Thoracic aorta (tissue), 2 donors: Measurements from ENCODE around the gene M1AP. TPM values are rescaled to one million over a fixed set of nuclear protein-coding genes. Genes with fewer than 3 reads are reported as not detected.

Experiments used
- ATAC-seq: fragments of 150-250 bp; one replicate; pipeline ENCODE4 v1.8.0; 2017; ENCODE audit warnings: low read depth; ENCODE audit not compliant: insufficient number of reproducible peaks, low FRiP score
- DNase-seq: peaks from one replicate; pipeline ENCODE4 v3.0.0-alpha.2; 2020; ENCODE audit warnings: low spot score
- H3K27ac ChIP-seq, 2 donors: fragments of 200-600 bp; sonication (generic); 1 replicate in 1 of 2; 2 replicates in 1 of 2; pipeline ENCODE4 v1.5.1; 2016; ENCODE audit warnings: mild to moderate bottlenecking in 2 of 2, moderate library complexity in 2 of 2
- H3K27me3 ChIP-seq: fragments of 200-600 bp; sonication (generic); replicated peaks from 2 replicates; pipeline ENCODE4 v1.6.0; 2016; ENCODE audit warnings: mild to moderate bottlenecking; ENCODE audit not compliant: insufficient read depth
- H3K36me3 ChIP-seq: fragments of 200-600 bp; sonication (generic); one replicate; pipeline ENCODE4 v1.5.1; 2016
- H3K4me1 ChIP-seq, 2 donors: fragments of 200-600 bp; sonication (generic); 1 replicate in 1 of 2; 2 replicates in 1 of 2; pipeline versions ENCODE4 v1.5.1 to v1.6.0; 2016; ENCODE audit warnings: low read depth in 2 of 2, mild to moderate bottlenecking in 1 of 2; ENCODE audit not compliant: control insufficient read depth in 1 of 2
- H3K4me3 ChIP-seq: fragments of 200-600 bp; sonication (generic); 2 replicates; pipeline ENCODE4 v1.5.1; 2016; ENCODE audit warnings: mild to moderate bottlenecking
- H3K9me3 ChIP-seq: fragments of 200-600 bp; sonication (generic); 2 replicates; pipeline ENCODE4 v1.5.1; 2016
- CTCF ChIP-seq: fragments of 200-600 bp; sonication (generic); IDR thresholded peaks from one replicate; pipeline ENCODE4 v1.5.1; 2019; ENCODE audit warnings: antibody characterized with exemption
- total RNA-seq, 2 donors: library from RNA; depleted of rRNA; stranded (reverse); fragments of >200 nt; gene quantifications; one replicate each; pipeline versions ENCODE4 v1.1.0 to v1.2.3, GENCODE V29; 2016

M1AP gene
- total RNA-seq, 2 donors from 2014 or later, result 4.5 TPM; not detected in 1

- no peak for ATAC-seq
- Histone ChIP-seq H3K9me3 (no peaks in the 10 kb centered on the region), H3K36me3 (no peaks in the 10 kb centered on the region), H3K27me3 (no peaks in the 10 kb centered on the region), H3K4me1 (no peaks in the 10 kb centered on the region), H3K27ac (no peak overlapping the region), H3K4me3 (no peak overlapping the region)
- no peak for DNase-seq
- TF ChIP-seq CTCF, result no peak
Observed at GRCh38 chr2:74685408-74685807, 37.3 kb upstream of the M1AP start.

- no peak for ATAC-seq
- Histone ChIP-seq H3K27ac (no peak overlapping the region), H3K4me3 (no peak overlapping the region), H3K36me3 (peaks cover 7% of the 10 kb centered on the region), H3K9me3 (no peaks in the 10 kb centered on the region), H3K27me3 (no peaks in the 10 kb centered on the region), H3K4me1 (no peaks in the 10 kb centered on the region)
- no peak for DNase-seq
- no peak for TF ChIP-seq CTCF
Observed at GRCh38 chr2:74682501-74682900, 34.4 kb upstream of the M1AP start.

- DNase-seq (no peak), ATAC-seq (no peak)
- H3K9me3 ChIP-seq, result no peaks in the 10 kb centered on the region
- H3K4me1 ChIP-seq, result no peaks in the 10 kb centered on the region
- peaks cover 24% of the 10 kb centered on the region for H3K36me3 ChIP-seq
- no peak for TF ChIP-seq CTCF
- no peak overlapping the region for H3K27ac ChIP-seq
- no peak overlapping the region for H3K4me3 ChIP-seq
- no peaks in the 10 kb centered on the region for H3K27me3 ChIP-seq
Observed at GRCh38 chr2:74679615-74680014, 31.5 kb upstream of the M1AP start.

GRCh38 chr2:74676331-74676730 lies 28.2 kb upstream of the M1AP start:
- no peak for DNase-seq
- Histone ChIP-seq H3K4me1 (no peaks in the 10 kb centered on the region), H3K27ac (no peak overlapping the region), H3K36me3 (peaks cover 27% of the 10 kb centered on the region), H3K9me3 (no peaks in the 10 kb centered on the region), H3K4me3 (no peak overlapping the region), H3K27me3 (no peaks in the 10 kb centered on the region)
- ATAC-seq, result no peak
- TF ChIP-seq CTCF, result no peak

GRCh38 chr2:74675090-74675489 lies 27.0 kb upstream of the M1AP start:
- no peaks in the 10 kb centered on the region for H3K9me3 ChIP-seq
- H3K36me3 ChIP-seq, result peaks cover 27% of the 10 kb centered on the region

More at GRCh38 chr2:74675090-74675489, 27.0 kb upstream of the M1AP start:
- no peaks in the 10 kb centered on the region for H3K27me3 ChIP-seq
- H3K4me1 ChIP-seq, result no peaks in the 10 kb centered on the region
- no peak for ATAC-seq
- TF ChIP-seq CTCF, result no peak
- no peak overlapping the region for H3K4me3 ChIP-seq
- no peak overlapping the region for H3K27ac ChIP-seq
- DNase-seq, result no peak
